ENCODE measurements around the gene TSPAN5.

GRCh38 chr4:98669577-98669976 lies 11.2 kb upstream of the TSPAN5 start:
- TF ChIP-seq CTCF (IDR thresholded peaks at IDR 0.05; ENCODE audit: insufficient read depth, low read length) = no peak
- no peak for TF ChIP-seq GABPA (IDR thresholded peaks at IDR 0.05; ENCODE audit: low read depth)

Data from HL-60 (cell line).